ENCODE results near the gene CAPS. TPM values are rescaled to one million over a fixed set of nuclear protein-coding genes. Genes with fewer than 3 reads are reported as not detected.

CAPS gene
- total RNA-seq, 4 donors from 2014 or later = 1.2 to 2.4 (median 2.0) TPM

DNA sequence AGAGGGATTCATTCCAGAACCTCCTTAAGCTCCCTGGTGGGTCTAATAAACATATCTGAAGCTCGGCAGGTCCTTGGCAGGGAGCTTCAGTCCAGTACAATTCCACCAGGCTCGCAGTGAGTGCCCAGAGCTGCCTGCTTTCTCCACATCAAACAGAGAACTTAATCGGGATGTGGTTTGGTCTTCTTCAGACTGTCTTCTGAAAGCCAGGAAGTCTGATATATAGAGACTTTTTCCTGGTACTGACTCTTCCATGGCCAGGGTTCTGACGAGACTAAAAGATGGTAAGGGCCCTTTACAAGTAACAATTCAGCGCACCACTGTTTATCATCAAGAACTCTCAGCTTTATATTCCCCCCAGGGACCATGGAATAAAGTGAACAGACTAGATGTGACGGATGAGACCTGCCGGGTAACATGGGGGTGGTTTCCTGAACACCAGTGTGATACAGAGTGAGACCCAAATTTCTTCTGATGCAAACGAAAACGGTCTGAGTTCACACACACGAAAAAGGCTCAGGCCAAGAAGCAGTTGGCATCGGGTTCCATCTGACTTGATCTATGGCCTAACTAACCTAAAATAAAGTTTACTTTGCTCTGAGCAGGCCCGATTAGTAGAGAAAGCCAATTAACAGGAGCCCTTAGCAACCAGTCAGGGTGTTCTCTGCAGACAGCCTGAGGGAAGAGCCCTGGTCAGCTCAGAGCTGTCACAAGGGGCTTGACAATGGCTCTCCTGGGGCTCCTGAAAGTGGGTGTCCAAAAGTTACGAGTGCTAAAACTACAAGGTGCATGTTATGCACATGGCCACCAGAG, 34.9 kb downstream of the CAPS start:
- in situ Hi-C loops (cut with MboI; ENCODE audit: low sequenced_read_pairs in 4 of 4) (no loop called here), intact Hi-C loops (cut with DNase I; ENCODE audit: low total_unique reads) (no loop called here)
- Histone ChIP-seq H3K27me3 (no peaks in the 10 kb centered on the region), H3K4me3 (no peak overlapping the region), H3K36me3 (no peaks in the 10 kb centered on the region), H3K9me3 (no peaks in the 10 kb centered on the region), H3K27ac (no peak overlapping the region), H3K4me1 (peaks cover 39 to 44% of the 10 kb centered on the region in 2 donors)
- DNase-seq = no peak
- ATAC-seq = no peak
- TF ChIP-seq, protein P1, sequence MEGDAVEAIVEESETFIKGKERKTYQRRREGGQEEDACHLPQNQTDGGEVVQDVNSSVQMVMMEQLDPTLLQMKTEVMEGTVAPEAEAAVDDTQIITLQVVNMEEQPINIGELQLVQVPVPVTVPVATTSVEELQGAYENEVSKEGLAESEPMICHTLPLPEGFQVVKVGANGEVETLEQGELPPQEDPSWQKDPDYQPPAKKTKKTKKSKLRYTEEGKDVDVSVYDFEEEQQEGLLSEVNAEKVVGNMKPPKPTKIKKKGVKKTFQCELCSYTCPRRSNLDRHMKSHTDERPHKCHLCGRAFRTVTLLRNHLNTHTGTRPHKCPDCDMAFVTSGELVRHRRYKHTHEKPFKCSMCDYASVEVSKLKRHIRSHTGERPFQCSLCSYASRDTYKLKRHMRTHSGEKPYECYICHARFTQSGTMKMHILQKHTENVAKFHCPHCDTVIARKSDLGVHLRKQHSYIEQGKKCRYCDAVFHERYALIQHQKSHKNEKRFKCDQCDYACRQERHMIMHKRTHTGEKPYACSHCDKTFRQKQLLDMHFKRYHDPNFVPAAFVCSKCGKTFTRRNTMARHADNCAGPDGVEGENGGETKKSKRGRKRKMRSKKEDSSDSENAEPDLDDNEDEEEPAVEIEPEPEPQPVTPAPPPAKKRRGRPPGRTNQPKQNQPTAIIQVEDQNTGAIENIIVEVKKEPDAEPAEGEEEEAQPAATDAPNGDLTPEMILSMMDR (IDR thresholded peaks at IDR 0.05 in 4 of 5, conservative IDR thresholded peaks at IDR 0.05 in 1 of 5) = no peak
- TF ChIP-seq POLR2A (IDR thresholded peaks at IDR 0.05) = no peak

DNA sequence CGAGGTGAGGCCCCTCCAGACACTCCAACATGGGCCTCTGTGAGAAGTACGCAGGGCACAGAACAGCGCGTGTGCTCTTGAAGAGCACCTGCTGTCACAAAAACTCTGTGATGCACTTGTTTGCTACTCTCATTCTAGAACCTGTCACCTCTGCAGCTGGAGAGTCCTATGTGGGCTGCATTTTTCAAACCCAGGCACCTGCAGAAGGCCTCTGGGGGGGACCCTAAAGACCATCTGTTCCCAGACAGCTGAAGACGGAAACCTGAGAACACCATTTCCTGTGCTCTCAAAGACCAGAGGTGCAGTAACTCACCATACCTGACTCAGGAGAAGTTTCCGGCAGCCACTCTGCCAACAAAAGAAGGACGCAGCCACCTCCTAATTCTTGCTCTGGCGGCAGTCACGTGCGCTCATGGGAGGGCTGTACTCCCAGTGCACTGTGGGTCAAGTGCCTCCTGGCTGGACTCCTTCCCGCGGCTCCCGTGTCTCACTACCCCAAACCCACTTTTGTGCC, 35.8 kb downstream of the CAPS start:
- no peak overlapping the region for H3K4me3 ChIP-seq
- ATAC-seq = peak in 1 of 2 donors; percentile 19
- DNase-seq = no peak

DNA sequence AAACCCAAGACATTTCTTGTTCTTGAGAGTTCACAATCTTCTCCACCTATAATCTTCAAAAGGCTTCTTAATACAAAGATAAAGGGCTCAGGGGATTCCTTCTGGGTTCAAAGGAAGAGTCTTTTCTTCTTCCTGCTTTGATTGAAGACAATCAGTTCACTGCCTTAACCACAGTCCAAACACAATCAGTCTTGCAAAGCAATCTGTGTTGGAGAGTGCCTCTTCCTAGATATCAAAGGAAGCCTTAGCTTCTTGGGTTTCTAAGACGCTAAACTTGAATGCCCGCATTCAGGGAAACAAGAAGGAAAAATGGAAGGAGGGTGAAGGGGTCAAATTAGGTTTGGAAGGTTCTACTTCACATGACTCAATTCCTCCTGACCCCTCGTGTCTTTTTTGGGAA, 36.7 kb downstream of the CAPS start:
- intact Hi-C loops (cut with DNase I; ENCODE audit: low total_unique reads) = no loop called here
- in situ Hi-C loops (cut with MboI; ENCODE audit: low sequenced_read_pairs in 4 of 4) = no loop called here
- TF ChIP-seq, protein P1 (IDR thresholded peaks at IDR 0.05 in 4 of 5, conservative IDR thresholded peaks at IDR 0.05 in 1 of 5) = no peak
- no peak for TF ChIP-seq POLR2A (IDR thresholded peaks at IDR 0.05)
- Histone ChIP-seq H3K9me3 (no peaks in the 10 kb centered on the region), H3K4me3 (no peak overlapping the region), H3K36me3 (no peaks in the 10 kb centered on the region), H3K27ac (no peak overlapping the region), H3K4me1 (peaks cover 56 to 58% of the 10 kb centered on the region in 2 donors), H3K27me3 (no peaks in the 10 kb centered on the region)
- DNase-seq (no peak), ATAC-seq (no peak)

More for the DNA sequence above, 35.8 kb downstream of the CAPS start:
- in situ Hi-C loops (cut with MboI; ENCODE audit: low sequenced_read_pairs in 4 of 4) (no loop called here), intact Hi-C loops (cut with DNase I; ENCODE audit: low total_unique reads) (no loop called here)
- H3K36me3 ChIP-seq = no peaks in the 10 kb centered on the region
- H3K27me3 ChIP-seq = no peaks in the 10 kb centered on the region
- H3K9me3 ChIP-seq = no peaks in the 10 kb centered on the region
- no peak overlapping the region for H3K27ac ChIP-seq
- no peak for TF ChIP-seq POLR2A (IDR thresholded peaks at IDR 0.05)
- TF ChIP-seq, protein P1 (IDR thresholded peaks at IDR 0.05 in 4 of 5, conservative IDR thresholded peaks at IDR 0.05 in 1 of 5) = no peak
- H3K4me1 ChIP-seq = peaks cover 48 to 53% of the 10 kb centered on the region in 2 donors

DNA sequence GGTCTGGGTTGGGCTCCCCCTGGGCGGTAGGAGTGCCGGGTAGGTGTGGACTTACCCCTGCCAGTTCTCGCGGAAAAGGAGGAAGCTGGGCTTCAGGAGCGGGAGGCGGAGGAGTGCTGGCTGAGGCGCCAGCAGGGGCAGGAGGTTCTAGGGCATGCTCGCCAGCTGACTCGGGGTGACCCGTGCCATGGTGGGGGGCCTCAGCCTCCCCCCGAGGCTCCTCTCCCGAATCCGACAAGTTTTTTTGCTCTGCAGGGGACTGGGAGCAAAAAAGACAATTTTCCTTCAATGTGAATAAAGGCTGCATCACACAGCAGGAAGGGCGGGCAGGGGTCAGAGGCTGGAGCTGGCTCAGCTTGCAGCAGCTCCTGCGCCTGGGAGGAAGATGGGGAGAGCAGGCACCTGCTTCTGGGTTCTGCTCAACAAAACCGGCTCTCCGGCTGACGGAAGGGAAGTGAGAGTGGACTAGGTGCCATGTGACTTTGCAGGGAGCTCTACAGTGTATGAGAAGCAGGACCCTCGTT, 37.3 kb downstream of the CAPS start:
- no peak for ATAC-seq
- H3K36me3 ChIP-seq = no peaks in the 10 kb centered on the region
- in situ Hi-C loops (cut with MboI; ENCODE audit: low sequenced_read_pairs in 4 of 4) = no loop called here
- H3K9me3 ChIP-seq = no peaks in the 10 kb centered on the region
- TF ChIP-seq, protein P1 (IDR thresholded peaks at IDR 0.05 in 4 of 5, conservative IDR thresholded peaks at IDR 0.05 in 1 of 5) = no peak
- no peak for TF ChIP-seq POLR2A (IDR thresholded peaks at IDR 0.05)
- no peak overlapping the region for H3K27ac ChIP-seq
- H3K27me3 ChIP-seq = no peaks in the 10 kb centered on the region
- H3K4me1 ChIP-seq = peaks cover 58 to 60% of the 10 kb centered on the region in 2 donors
- DNase-seq = no peak
- no peak overlapping the region for H3K4me3 ChIP-seq
- intact Hi-C loops (cut with DNase I; ENCODE audit: low total_unique reads) = no loop called here
